Measurements from ENCODE around the gene RERE. TPM values are rescaled to one million over a fixed set of nuclear protein-coding genes. Genes with fewer than 3 reads are reported as not detected.
A peak's percentile ranks its signal among the peaks of the same experiment; 100 is the strongest.

RERE gene
- total RNA-seq, 1 donor from 2014 or later = 80.3 TPM

- TF ChIP-seq POLR2AphosphoS5 (IDR thresholded peaks at IDR 0.05; ENCODE audit: insufficient read depth in 1 of 2, low read depth in 1 of 2) (peak; percentile 30 to 75), POLR2A (IDR thresholded peaks at IDR 0.05) (no peak)
- Histone ChIP-seq H3K4me3 (no peak overlapping the region), H3K27ac (peak overlapping the region; percentile 61), H3K36me3 (no peaks in the 10 kb centered on the region), H3K27me3 (no peaks in the 10 kb centered on the region), H3K9me3 (no peaks in the 10 kb centered on the region), H3K4me1 (peaks cover 25% of the 10 kb centered on the region)
- intact Hi-C loops (cut with DNase I) = no loop called here
- DNase-seq (ENCODE audit: extremely low spot score in 2 of 2) = no peak
Measured at GRCh38 chr1:8712413-8713231, 104.8 kb downstream of the RERE start.

- Histone ChIP-seq H3K27ac (peak overlapping the region; percentile 61), H3K9me3 (no peaks in the 10 kb centered on the region), H3K4me1 (peaks cover 29% of the 10 kb centered on the region), H3K4me3 (no peak overlapping the region), H3K27me3 (no peaks in the 10 kb centered on the region), H3K36me3 (no peaks in the 10 kb centered on the region)
- TF ChIP-seq POLR2A (IDR thresholded peaks at IDR 0.05) = no peak
- no peak for TF ChIP-seq POLR2AphosphoS5 (IDR thresholded peaks at IDR 0.05; ENCODE audit: insufficient read depth in 1 of 2, low read depth in 1 of 2)
- no peak for TF ChIP-seq CTCF (IDR thresholded peaks at IDR 0.05)
- intact Hi-C loops (cut with DNase I) = no loop called here
- no peak for DNase-seq (ENCODE audit: extremely low spot score in 2 of 2)
Measured at GRCh38 chr1:8711873-8712412, 105.5 kb downstream of the RERE start.

GRCh38 chr1:8711151-8711550 lies 106.3 kb downstream of the RERE start:
- H3K4me1 ChIP-seq = peaks cover 32% of the 10 kb centered on the region
- H3K27me3 ChIP-seq = no peaks in the 10 kb centered on the region
- no peaks in the 10 kb centered on the region for H3K36me3 ChIP-seq
- H3K27ac ChIP-seq = no peak overlapping the region
- DNase-seq (ENCODE audit: extremely low spot score in 2 of 2) = no peak
- no peak for TF ChIP-seq CTCF (IDR thresholded peaks at IDR 0.05)
- H3K9me3 ChIP-seq = no peaks in the 10 kb centered on the region
- H3K4me3 ChIP-seq = no peak overlapping the region
- intact Hi-C loops (cut with DNase I) = no loop called here

- no peak overlapping the region for H3K4me3 ChIP-seq
- TF ChIP-seq POLR2A (IDR thresholded peaks at IDR 0.05) (no peak), POLR2AphosphoS5 (IDR thresholded peaks at IDR 0.05; ENCODE audit: insufficient read depth in 1 of 2, low read depth in 1 of 2) (no peak), CTCF (IDR thresholded peaks at IDR 0.05) (no peak)
- intact Hi-C loops (cut with DNase I) = no loop called here
- no peak overlapping the region for H3K27ac ChIP-seq
- no peaks in the 10 kb centered on the region for H3K9me3 ChIP-seq
- no peak for DNase-seq (ENCODE audit: extremely low spot score in 2 of 2)
- H3K36me3 ChIP-seq = no peaks in the 10 kb centered on the region
- no peaks in the 10 kb centered on the region for H3K27me3 ChIP-seq
- H3K4me1 ChIP-seq = peaks cover 39% of the 10 kb centered on the region
Measured at GRCh38 chr1:8708259-8708658, 109.2 kb downstream of the RERE start.

- DNase-seq (ENCODE audit: extremely low spot score in 2 of 2) = no peak
- H3K9me3 ChIP-seq = no peaks in the 10 kb centered on the region
- H3K36me3 ChIP-seq = no peaks in the 10 kb centered on the region
- no peak overlapping the region for H3K4me3 ChIP-seq
- peaks cover 32% of the 10 kb centered on the region for H3K4me1 ChIP-seq
- H3K27me3 ChIP-seq = no peaks in the 10 kb centered on the region
- intact Hi-C loops (cut with DNase I) = no loop called here
- TF ChIP-seq CTCF (IDR thresholded peaks at IDR 0.05) = no peak
- TF ChIP-seq POLR2A (IDR thresholded peaks at IDR 0.05) = no peak
- TF ChIP-seq POLR2AphosphoS5 (IDR thresholded peaks at IDR 0.05; ENCODE audit: insufficient read depth in 1 of 2, low read depth in 1 of 2) = no peak
- H3K27ac ChIP-seq = no peak overlapping the region
Measured at GRCh38 chr1:8706995-8707396, 110.4 kb downstream of the RERE start.
